GM21515 (cell line): Measurements from ENCODE around the gene TRAK1.

Experiments used
- ATAC-seq: cut with Tn5 transposase; IDR thresholded peaks from one replicate; pipeline ENCODE4 v1.9.1; 2021; ENCODE audit not compliant: unreplicated experiment

The TRAK1 gene

GRCh38 chr3:42198709-42199108 is 107.6 kb downstream of the TRAK1 start:
- ATAC-seq, result no peak

- ATAC-seq, result no peak
These were observed 111.2 kb downstream of the TRAK1 start for GRCh38 chr3:42202217-42202865.

GRCh38 chr3:42204867-42205599 is 113.9 kb downstream of the TRAK1 start:
- no peak for ATAC-seq

- ATAC-seq, result peak; percentile 81
These were observed 114.8 kb downstream of the TRAK1 start for GRCh38 chr3:42205800-42206514.

- no peak for ATAC-seq
These were observed 118.8 kb downstream of the TRAK1 start for GRCh38 chr3:42209917-42210316.

GRCh38 chr3:42210726-42211125 is 119.6 kb downstream of the TRAK1 start:
- ATAC-seq, result no peak

- ATAC-seq, result no peak
These were observed 122.3 kb downstream of the TRAK1 start for GRCh38 chr3:42213417-42213816.

GRCh38 chr3:42214064-42214463 is 122.9 kb downstream of the TRAK1 start:
- ATAC-seq, result no peak

- ATAC-seq, result no peak
These were observed 123.6 kb downstream of the TRAK1 start for GRCh38 chr3:42214565-42215283.

- peak; percentile 47 for ATAC-seq
These were observed 125.1 kb downstream of the TRAK1 start for GRCh38 chr3:42216302-42216701.

- ATAC-seq, result no peak
These were observed 125.8 kb downstream of the TRAK1 start for GRCh38 chr3:42216931-42217333.

GRCh38 chr3:42220436-42221121 is 129.4 kb downstream of the TRAK1 start:
- ATAC-seq, result no peak

GRCh38 chr3:42222942-42223693 is 132.0 kb downstream of the TRAK1 start:
- ATAC-seq, result no peak

- no peak for ATAC-seq
These were observed 133.0 kb downstream of the TRAK1 start for GRCh38 chr3:42224178-42224577.

GRCh38 chr3:42224658-42225421 is 133.7 kb downstream of the TRAK1 start:
- no peak for ATAC-seq

GRCh38 chr3:42225486-42226363 is 134.6 kb downstream of the TRAK1 start:
- no peak for ATAC-seq

- ATAC-seq, result no peak
These were observed 135.6 kb downstream of the TRAK1 start for GRCh38 chr3:42226470-42227425.
